Measurements from ENCODE around the gene SEPTIN7.

The SEPTIN7 gene

GRCh38 chr7:35781767-35782515 is 18.9 kb upstream of the SEPTIN7 start:
- no peak for TF ChIP-seq CTCF (conservative IDR thresholded peaks at IDR 0.05; ENCODE audit: low read depth)
- DNase-seq (ENCODE audit: low spot score), result no peak
- ChIA-PET CTCF (no interaction called here), POLR2A (ENCODE audit: low non-redundant PET) (no interaction called here)
- H3K27ac ChIP-seq, result no peak overlapping the region

- POLR2A ChIA-PET (ENCODE audit: low non-redundant PET), result no interaction called here
- CTCF ChIA-PET, result no interaction called here
- no peak overlapping the region for H3K27ac ChIP-seq
- DNase-seq (ENCODE audit: low spot score), result no peak
- no peak for TF ChIP-seq CTCF (conservative IDR thresholded peaks at IDR 0.05; ENCODE audit: low read depth)
These were observed 16.5 kb upstream of the SEPTIN7 start for GRCh38 chr7:35784332-35784731.

GRCh38 chr7:35785250-35785649 is 15.6 kb upstream of the SEPTIN7 start:
- no peak for TF ChIP-seq CTCF (conservative IDR thresholded peaks at IDR 0.05; ENCODE audit: low read depth)
- ChIA-PET CTCF (no interaction called here), POLR2A (ENCODE audit: low non-redundant PET) (no interaction called here)
- H3K27ac ChIP-seq, result no peak overlapping the region
- DNase-seq (ENCODE audit: low spot score), result no peak

- H3K27ac ChIP-seq, result no peak overlapping the region
- ChIA-PET CTCF (interaction anchor here (0.7 kb wide), 1 partner anchor 1249 kb away, joined by 3 read pairs; no protein-coding TSS in a partner anchor), POLR2A (ENCODE audit: low non-redundant PET) (no interaction called here)
- no peak for DNase-seq (ENCODE audit: low spot score)
- no peak for TF ChIP-seq CTCF (conservative IDR thresholded peaks at IDR 0.05; ENCODE audit: low read depth)
These were observed 12.9 kb upstream of the SEPTIN7 start for GRCh38 chr7:35787925-35788324.

GRCh38 chr7:35792472-35792871 is 8.4 kb upstream of the SEPTIN7 start:
- H3K27ac ChIP-seq, result no peak overlapping the region
- TF ChIP-seq CTCF (conservative IDR thresholded peaks at IDR 0.05; ENCODE audit: low read depth), result no peak
- CTCF ChIA-PET, result no interaction called here
- DNase-seq (ENCODE audit: low spot score), result no peak
- POLR2A ChIA-PET (ENCODE audit: low non-redundant PET), result no interaction called here

- DNase-seq (ENCODE audit: low spot score), result no peak
- no peak for TF ChIP-seq CTCF (conservative IDR thresholded peaks at IDR 0.05; ENCODE audit: low read depth)
- ChIA-PET POLR2A (ENCODE audit: low non-redundant PET) (no interaction called here), CTCF (no interaction called here)
- no peak overlapping the region for H3K27ac ChIP-seq
These were observed 7.9 kb upstream of the SEPTIN7 start for GRCh38 chr7:35792873-35793489.
